ENCODE data around the gene VDR. TPM values are rescaled to one million over a fixed set of nuclear protein-coding genes. Genes with fewer than 3 reads are reported as not detected.

The VDR gene
- total RNA-seq, 1 experiment from 2014 or later, result 9.5 TPM

DNA sequence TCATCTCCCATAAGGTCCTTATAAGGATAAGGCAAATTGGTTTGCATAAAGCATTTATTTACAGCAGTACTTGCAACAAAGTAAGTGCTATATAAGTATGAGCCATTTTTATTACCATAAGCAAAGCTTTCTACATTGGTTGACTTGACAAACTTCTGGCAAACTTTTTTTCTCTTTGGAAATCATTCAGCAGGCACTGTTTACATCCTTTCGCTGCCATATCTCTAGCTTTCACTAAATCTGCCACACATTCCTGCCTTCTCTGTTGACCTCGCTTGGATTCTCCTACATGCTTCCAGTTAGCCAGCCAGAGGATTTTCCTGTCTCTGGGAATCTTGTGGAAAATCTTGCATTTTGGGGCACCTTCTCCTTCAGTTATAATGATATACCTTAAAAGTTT lies 63.3 kb downstream of the VDR start (continued):
- TF ChIP-seq, protein P1, sequence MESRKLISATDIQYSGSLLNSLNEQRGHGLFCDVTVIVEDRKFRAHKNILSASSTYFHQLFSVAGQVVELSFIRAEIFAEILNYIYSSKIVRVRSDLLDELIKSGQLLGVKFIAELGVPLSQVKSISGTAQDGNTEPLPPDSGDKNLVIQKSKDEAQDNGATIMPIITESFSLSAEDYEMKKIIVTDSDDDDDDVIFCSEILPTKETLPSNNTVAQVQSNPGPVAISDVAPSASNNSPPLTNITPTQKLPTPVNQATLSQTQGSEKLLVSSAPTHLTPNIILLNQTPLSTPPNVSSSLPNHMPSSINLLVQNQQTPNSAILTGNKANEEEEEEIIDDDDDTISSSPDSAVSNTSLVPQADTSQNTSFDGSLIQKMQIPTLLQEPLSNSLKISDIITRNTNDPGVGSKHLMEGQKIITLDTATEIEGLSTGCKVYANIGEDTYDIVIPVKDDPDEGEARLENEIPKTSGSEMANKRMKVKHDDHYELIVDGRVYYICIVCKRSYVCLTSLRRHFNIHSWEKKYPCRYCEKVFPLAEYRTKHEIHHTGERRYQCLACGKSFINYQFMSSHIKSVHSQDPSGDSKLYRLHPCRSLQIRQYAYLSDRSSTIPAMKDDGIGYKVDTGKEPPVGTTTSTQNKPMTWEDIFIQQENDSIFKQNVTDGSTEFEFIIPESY (IDR thresholded peaks at IDR 0.05; ENCODE audit: extremely low read depth, insufficient replicate concordance, low read length), result no peak
- TF ChIP-seq, protein P2, sequence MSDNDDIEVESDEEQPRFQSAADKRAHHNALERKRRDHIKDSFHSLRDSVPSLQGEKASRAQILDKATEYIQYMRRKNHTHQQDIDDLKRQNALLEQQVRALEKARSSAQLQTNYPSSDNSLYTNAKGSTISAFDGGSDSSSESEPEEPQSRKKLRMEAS (IDR thresholded peaks at IDR 0.05), result no peak
- no peak for TF ChIP-seq CBX3 (IDR thresholded peaks at IDR 0.05; ENCODE audit: low read depth)
- no peak for TF ChIP-seq ZNF274 (IDR thresholded peaks at IDR 0.05; ENCODE audit: low read depth, low read length)

DNA sequence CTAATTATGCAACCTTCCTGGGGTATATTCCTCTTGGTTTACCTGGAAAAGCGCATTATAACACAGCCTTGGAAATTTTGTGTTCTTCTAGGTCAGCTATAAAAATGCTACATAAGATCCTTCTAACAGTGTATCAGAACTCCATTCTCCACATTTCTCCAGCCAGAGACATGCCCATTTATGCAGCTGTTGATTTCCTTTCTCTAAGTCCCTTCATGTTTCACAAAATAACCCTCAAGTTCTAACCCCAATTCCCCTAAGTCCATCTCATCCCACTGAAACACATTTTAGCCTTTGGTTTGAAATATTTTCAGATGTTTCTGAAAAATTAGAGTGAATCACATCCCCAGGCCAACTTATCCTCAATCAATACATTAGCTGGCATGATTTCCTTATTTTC lies 64.2 kb downstream of the VDR start:
- RAD21 ChIA-PET (ENCODE audit: low non-redundant PET in 1 of 2, low total read pairs in 2 of 2, uncharacterized antibody in 2 of 2, unreplicated experiment in 2 of 2), result no interaction called here
- no peaks in the 10 kb centered on the region for H3K36me3 ChIP-seq (ENCODE audit: control insufficient read depth in 1 of 2, insufficient read depth in 2 of 2, low read length in 2 of 2)
- H4K20me1 ChIP-seq (ENCODE audit: insufficient read depth), result no peaks in the 10 kb centered on the region
- no peaks in the 10 kb centered on the region for H3K9me3 ChIP-seq (ENCODE audit: control insufficient read depth in 1 of 2, insufficient read depth in 1 of 2, low read depth in 1 of 2, low read length in 2 of 2)
- H3K27me3 ChIP-seq (ENCODE audit: insufficient read depth, low read length), result no peaks in the 10 kb centered on the region
- no peak overlapping the region for H2AFZ ChIP-seq (ENCODE audit: low read depth, low read length, poor library complexity, severe bottlenecking)
- POLR2A ChIA-PET, result interaction anchor here (1.0 to 2.1 kb wide), 2 partner anchors 12 to 99 kb away, joined by 3 to 6 read pairs; no protein-coding TSS in a partner anchor
- ATAC-seq (no peak), DNase-seq (ENCODE audit: low read depth, low spot score) (no peak)
- H3K27ac ChIP-seq (ENCODE audit: low read depth, low read length), result no peak overlapping the region
- intact Hi-C loops (cut with micrococcal nuclease), result no loop called here
- H3K4me3 ChIP-seq (replicated peaks in 1 of 2; ENCODE audit: low read depth in 1 of 2, low read length in 2 of 2), result no peak overlapping the region
- CTCF ChIA-PET, result interaction anchor here (0.7 to 4.7 kb wide), 6 partner anchors 11 to 125 kb away, joined by 3 to 164 read pairs (median 4); partner anchors contain the start of genes SLC48A1 and VDR
- no peaks in the 10 kb centered on the region for H3K9me2 ChIP-seq (ENCODE audit: insufficient read depth)
- H3K79me2 ChIP-seq (ENCODE audit: insufficient read depth, low read length), result no peaks in the 10 kb centered on the region
- H3K4me2 ChIP-seq (ENCODE audit: low read length), result no peak overlapping the region
- peaks cover 7 to 28% of the 10 kb centered on the region in 2 experiments; a peak in 2 of 4 replicates for H3K4me1 ChIP-seq (ENCODE audit: control insufficient read depth in 1 of 2, insufficient read depth in 2 of 2, low read length in 2 of 2)
- BruUV-seq (replicated peaks), result no TSS peak
- H3K9ac ChIP-seq (ENCODE audit: low read length), result no peak overlapping the region
- no peak for TF ChIP-seq YY1 (IDR thresholded peaks at IDR 0.05; ENCODE audit: extremely low read depth, insufficient replicate concordance, low read depth, low read length)
- no peak for TF ChIP-seq FOSL1 (IDR thresholded peaks at IDR 0.05; ENCODE audit: low read depth)
- no peak for TF ChIP-seq ZFX (IDR thresholded peaks at IDR 0.05)
- no peak for TF ChIP-seq ELF1 (IDR thresholded peaks at IDR 0.05; ENCODE audit: borderline replicate concordance, low read depth)
- TF ChIP-seq CEBPB (IDR thresholded peaks at IDR 0.05; ENCODE audit: low read depth), result no peak
- no peak for TF ChIP-seq JUND (IDR thresholded peaks at IDR 0.05)
- no peak for TF ChIP-seq SIN3A (IDR thresholded peaks at IDR 0.05; ENCODE audit: low read depth)
- TF ChIP-seq TCF7L2 (IDR thresholded peaks at IDR 0.05; ENCODE audit: borderline replicate concordance, extremely low read depth, insufficient read depth, insufficient read length), result no peak
- TF ChIP-seq RAD21 (IDR thresholded peaks at IDR 0.05; ENCODE audit: low read depth), result no peak
- no peak for TF ChIP-seq EZH2phosphoT487 (IDR thresholded peaks at IDR 0.05; ENCODE audit: borderline replicate concordance)
- TF ChIP-seq, protein P1 (IDR thresholded peaks at IDR 0.05; ENCODE audit: extremely low read depth, insufficient replicate concordance, low read length), result no peak
- no peak for TF ChIP-seq SP1 (IDR thresholded peaks at IDR 0.05; ENCODE audit: low read depth)
- TF ChIP-seq, protein P2 (IDR thresholded peaks at IDR 0.05), result no peak
- TF ChIP-seq, protein P3, sequence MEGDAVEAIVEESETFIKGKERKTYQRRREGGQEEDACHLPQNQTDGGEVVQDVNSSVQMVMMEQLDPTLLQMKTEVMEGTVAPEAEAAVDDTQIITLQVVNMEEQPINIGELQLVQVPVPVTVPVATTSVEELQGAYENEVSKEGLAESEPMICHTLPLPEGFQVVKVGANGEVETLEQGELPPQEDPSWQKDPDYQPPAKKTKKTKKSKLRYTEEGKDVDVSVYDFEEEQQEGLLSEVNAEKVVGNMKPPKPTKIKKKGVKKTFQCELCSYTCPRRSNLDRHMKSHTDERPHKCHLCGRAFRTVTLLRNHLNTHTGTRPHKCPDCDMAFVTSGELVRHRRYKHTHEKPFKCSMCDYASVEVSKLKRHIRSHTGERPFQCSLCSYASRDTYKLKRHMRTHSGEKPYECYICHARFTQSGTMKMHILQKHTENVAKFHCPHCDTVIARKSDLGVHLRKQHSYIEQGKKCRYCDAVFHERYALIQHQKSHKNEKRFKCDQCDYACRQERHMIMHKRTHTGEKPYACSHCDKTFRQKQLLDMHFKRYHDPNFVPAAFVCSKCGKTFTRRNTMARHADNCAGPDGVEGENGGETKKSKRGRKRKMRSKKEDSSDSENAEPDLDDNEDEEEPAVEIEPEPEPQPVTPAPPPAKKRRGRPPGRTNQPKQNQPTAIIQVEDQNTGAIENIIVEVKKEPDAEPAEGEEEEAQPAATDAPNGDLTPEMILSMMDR (IDR thresholded peaks at IDR 0.05 in 2 of 3, conservative IDR thresholded peaks at IDR 0.05 in 1 of 3; ENCODE audit: borderline replicate concordance in 1 of 3, insufficient read depth in 1 of 3, low read depth in 2 of 3, low read length in 2 of 3), result no peak
- no peak for TF ChIP-seq ZNF274 (IDR thresholded peaks at IDR 0.05; ENCODE audit: low read depth, low read length)

Measured in HCT116 (cell line).